NCI-H1417 (cell line): Measurements from ENCODE around the gene MCF2L.

ENCODE experiments used
- DNase-seq, 3 experiments: peaks; one replicate each; lab custom pipeline; 2025; lab: John Stamatoyannopoulos, UW

The MCF2L gene

DNA sequence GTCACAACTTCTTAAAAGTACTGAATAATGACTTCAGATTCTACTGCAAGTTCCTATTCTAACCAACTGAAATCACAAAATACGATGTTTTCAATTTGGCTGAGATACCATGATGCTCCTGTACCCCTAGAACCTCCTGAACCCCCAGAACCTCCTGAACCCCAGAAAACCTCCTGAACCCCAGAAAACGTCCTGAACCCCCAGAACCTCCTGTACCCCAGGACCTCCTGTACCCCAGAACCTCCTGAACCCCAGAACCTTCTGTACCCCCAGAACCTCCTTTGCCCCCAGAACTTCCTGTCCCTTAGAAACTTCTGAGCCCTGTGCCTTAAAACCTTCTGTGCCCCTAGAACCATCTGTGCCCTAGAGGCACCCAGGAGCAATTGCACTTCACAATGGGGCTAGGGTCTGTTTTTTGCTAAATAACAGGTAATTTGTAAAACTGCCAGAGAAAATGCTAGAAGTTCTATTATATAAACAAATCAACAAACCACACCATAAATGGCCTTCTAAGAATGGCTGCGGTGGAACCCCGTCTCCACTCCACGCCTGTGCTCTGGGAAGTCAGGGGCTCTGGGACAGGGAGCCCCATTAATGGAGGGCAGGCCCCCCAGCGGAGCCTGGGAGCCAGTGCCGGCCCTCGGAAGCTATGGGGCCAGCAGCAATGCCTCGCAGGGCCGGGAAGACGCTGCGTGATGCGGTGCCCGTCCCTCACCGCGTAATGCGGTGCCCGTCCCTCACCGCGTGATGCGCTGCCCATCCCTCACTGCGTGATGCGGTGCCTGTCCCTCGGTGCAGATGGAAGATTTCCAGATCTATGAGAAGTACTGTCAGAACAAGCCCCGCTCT lies 115.3 kb downstream of the MCF2L start:
- DNase-seq = no peak

DNA sequence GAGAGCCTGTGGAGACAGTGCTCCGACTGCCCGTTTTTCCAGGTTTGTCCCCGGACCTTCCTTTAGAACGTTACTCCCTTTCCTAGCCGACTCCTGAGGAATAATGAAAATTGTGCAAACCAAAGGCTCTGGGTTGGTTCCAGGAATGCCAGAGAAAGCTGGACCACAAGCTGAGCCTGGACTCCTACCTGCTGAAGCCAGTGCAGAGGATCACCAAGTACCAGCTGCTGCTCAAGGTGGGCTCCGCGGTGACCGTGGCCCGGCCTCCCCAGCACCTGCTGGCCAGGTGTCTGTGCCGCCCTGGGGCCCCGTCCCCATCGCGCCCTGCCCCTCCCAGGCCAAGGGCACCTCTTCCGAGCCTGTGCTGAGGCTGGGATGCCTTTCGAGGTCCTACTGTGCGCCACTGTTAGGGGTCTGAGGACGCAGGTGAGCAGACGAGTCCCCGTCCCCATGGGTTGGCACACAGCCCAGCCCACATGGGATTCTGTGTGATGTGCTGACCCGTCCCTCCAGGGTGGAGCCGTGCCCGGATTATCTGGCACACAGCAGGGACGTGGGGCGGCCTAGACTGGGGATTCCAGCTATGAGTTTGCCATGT lies 116.0 kb downstream of the MCF2L start:
- DNase-seq = no peak

DNA sequence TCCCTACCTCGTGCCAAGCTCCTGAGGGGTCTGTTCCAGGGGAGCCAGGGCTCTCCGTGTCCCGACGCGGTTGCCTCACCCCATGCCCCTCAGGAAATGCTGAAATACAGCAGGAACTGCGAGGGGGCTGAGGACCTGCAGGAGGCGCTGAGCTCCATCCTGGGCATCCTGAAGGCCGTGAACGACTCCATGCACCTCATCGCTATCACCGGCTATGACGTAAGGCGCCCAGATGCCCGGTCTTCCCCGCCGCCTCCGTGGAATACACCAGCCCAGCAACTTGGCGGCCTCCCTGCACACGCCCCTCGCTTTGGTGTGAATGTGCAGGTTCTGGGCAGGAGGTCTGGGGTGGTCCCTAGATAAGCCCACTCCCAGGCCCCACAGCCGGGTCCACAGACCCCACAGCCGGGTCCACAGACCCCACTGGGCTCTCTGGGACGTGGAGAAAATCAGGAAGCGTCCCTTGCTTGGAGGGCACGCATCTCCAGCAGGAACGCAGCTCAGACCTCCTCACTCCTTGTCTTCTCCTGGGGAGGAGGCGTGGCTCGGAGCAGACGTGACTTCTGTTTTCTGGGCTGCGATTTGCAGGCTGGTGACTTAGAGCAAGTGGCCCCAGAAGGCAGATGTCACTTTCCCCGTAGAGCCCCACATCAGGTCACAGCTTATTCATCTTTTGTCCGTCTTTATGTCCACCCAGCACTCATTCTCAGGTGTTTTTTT lies 117.2 kb downstream of the MCF2L start:
- no peak for DNase-seq

GRCh38 chr13:113086991-113087922 lies 118.2 kb downstream of the MCF2L start:
- no peak for DNase-seq

- no peak for DNase-seq
These were observed 119.1 kb downstream of the MCF2L start for GRCh38 chr13:113087923-113088690.

- DNase-seq = no peak
These were observed 119.6 kb downstream of the MCF2L start for GRCh38 chr13:113088691-113089020.

DNA sequence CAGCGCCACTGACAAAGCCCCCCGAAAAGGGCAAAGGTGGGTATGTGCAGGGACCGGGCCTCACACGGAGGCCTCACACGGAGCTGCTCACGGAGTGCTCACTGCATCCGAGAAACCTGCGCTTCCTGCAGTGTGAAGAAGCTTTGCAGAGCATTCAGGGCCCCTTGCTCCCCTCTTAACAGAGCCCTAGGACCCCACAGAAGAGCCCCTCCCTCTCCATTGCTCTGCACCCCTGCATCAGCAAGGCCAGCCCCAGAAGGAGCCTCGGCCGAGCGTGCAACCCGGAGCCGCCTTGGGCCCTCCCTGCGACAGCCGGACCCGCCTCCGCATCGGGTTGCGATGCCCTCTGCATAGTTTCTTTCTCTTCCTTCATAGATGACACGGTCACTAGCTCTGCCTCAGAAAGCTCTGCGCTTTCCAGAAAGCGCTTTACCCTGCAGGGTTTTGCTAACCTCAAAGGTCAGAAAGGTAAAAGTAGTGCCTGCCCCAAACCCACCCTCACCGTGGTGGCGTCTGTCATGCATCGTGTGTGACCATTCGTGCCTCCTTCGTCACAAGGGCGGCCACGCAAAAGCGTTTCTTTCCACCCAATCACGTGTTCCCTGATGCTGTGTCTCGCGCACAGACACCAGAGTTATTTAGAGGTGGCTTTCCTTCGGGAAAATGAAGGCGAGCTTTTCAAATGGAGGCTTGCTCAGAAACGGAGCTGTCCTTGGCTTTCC lies 120.8 kb downstream of the MCF2L start:
- DNase-seq = no peak

- no peak for DNase-seq
These were observed 121.4 kb downstream of the MCF2L start for GRCh38 chr13:113090415-113090770.

- DNase-seq = no peak
These were observed 121.8 kb downstream of the MCF2L start for GRCh38 chr13:113090806-113091205.

- no peak for DNase-seq
These were observed 122.3 kb downstream of the MCF2L start for GRCh38 chr13:113091211-113091771.

- DNase-seq = no peak
These were observed 123.1 kb downstream of the MCF2L start for GRCh38 chr13:113091891-113092775.

DNA sequence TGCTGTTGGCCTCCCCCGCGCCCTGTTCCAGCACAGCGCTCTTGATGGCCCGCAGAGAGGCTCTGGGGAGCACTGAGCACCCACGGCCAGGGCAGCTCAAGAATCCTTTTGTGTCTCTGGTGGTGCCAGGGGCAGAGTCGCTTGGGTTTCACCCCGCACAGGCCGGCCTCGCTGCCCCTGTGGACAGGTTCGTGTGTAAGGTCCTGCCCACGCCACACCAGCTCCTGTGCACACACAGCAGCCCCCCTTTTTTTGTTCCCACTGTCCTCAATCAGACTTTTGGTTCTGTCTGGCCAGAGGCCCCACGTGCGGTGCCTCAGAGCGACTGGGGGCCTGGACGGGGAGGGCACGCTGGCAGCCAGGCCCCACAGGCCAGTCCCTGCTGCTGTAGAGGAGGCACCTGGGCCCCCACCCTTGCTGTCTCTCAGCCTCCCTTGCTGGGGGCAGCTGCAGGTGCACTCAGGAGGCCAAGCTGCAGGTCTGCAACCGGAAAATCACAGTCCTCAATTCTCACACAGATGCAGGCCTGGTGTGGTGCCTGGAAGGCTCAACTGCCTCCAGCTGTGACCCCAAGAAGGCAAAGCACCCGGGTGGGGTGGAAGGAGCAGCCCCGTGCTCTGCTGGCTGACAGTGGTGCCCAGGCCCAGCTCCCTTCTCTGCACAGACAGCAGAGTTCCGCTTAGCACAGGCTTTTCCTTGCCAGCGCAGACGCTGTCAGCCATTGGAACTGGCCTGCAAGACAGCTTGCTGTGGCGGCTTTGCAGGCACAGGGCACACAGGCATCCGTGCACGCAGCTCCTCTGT lies 124.0 kb downstream of the MCF2L start:
- DNase-seq = no peak

DNA sequence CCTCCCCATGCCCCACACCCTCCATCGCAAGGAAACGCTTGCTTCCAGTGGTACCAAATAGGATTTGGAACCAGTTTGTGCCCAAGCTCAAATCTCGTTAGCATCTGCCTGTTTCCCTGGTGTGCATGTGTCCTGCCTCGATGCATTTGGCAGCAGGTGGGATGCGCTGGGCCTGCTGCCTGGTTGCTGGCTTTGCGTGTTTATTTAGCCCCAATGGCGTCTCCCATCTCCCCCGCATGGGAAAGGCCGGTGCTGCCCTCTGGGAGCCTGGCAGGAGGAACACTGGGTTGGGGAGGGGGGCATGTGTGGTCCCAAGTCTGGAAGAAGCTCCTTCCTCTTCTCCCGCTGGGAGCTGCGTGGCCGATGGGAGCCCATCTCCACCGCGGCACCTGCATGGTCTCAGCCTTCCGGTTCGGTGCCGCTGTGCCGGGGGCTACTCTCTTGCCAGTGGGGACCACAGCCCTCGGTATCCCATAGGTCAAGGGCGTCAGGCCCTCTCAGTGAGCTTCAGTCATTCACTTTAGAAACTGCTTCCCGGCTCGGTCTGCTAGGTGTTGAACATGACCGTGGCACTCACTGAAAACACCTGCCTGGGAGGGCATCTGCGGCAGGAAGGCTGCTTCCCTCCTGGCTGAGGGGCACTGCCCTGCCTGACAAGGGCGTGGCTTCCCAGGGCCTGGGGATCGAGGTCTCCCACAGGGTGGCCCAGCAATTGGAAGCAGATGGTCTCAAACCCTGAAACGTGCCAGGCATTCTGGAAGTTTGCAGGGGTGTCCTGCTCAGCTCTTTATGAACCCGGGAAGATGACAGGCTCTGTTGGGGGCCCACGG lies 124.8 kb downstream of the MCF2L start:
- no peak for DNase-seq

- no peak for DNase-seq
These were observed 125.4 kb downstream of the MCF2L start for GRCh38 chr13:113094410-113094800.

DNA sequence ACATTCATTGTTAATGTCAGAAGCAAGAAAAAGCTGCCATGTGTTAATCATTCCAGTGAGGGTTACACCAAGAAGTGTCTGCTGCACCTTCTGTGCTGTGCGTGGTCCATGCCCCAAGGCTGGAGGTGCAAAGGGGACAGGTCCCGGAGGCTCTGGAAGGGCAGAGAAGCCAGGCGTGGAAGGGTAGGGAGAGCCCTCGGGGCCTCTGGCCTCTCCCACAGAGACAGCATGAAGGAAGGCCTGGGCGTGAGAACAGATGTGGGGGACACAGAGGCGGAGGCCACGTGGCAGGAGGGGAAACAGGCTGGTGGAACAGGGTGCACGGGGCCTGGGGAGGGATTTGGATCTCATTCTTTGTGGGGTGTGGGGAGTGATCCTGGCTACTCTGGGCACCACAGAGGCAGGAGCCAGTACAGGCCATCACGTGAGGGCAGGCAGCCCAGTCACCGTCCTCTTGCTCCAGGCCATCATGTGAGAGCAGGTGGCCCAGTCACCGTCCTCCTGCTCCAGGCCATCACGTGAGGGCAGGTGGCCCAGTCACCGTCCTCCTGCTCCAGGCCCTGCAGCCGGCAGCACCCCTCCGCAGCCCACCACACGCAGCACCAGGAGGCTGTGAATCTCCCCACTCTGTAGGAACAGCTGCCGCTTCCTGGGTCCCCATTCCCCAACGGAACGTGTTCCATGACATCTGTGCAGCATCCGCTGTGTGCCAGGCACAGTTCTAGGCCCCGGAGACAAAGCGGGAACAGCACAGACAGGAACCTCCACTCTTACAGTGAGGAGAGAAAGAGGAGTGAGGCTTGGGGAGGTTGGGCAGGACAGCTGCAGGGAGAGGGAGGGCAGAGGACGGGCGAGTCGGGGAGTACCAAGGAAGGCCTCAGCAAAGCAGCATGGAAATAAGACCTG lies 126.4 kb downstream of the MCF2L start:
- no peak for DNase-seq

DNA sequence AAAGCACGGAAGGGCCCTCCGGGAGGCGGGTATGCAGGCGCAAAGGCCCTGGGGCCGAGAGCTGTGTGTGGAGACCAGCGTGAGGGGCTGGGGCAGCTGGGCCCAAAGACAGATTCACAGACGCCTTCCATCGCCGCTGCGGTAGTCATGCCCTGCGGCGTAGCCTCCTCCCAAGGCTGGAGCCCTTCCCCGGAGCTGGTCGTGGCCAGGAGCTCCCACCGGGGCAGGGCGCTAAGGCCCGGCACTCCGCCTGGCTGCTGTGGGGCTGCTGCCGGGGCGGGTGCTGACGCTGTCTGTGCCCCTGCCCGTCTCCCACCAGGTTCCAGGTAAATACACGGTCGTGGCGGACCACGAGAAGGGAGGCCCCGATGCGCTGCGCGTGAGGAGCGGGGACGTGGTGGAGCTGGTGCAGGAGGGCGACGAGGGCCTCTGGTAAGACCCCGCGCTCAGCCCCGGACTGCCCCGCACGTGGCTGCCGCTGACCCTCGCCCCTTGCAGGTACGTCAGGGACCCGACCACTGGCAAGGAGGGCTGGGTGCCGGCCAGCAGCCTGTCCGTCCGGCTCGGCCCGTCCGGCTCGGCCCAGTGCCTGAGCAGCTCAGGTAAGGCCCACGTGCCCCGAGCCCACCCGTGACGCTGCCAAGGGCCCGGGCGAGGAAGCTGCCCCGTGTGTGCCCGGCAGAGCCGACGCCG lies 127.2 kb downstream of the MCF2L start:
- no peak for DNase-seq
